Measurements from ENCODE around the gene TMEM171.

TMEM171 gene

DNA sequence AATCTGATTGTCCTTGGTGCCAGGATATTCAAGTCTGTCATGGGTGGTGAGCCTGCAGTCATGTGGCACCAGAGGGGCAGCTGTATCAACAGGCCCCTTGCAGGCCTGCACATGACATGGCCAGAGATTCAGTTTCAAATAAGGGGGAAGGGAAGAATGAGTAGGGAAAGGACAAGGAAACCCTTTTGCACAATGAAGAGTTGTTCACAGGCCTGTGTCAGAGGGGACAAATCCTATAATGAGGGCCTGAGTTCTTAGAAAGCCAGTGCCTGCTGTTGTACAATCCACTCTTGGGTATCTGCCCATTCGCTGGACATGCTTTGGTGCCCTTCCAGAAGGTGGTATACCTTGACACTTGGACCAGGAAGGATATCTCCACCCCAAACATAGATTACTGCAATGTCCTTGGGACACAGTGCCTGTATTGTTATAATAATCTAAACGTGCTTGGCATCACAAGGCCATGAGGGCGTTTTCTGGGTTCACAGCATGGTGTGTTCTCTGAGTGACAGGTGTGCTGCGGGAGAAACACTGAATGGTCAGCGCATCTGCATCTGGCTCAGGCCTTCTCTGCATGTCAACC is 1.9 kb upstream of the TMEM171 start:
- Histone ChIP-seq H3K27ac (no peak overlapping the region), H3K4me3 (no peak overlapping the region)

DNA sequence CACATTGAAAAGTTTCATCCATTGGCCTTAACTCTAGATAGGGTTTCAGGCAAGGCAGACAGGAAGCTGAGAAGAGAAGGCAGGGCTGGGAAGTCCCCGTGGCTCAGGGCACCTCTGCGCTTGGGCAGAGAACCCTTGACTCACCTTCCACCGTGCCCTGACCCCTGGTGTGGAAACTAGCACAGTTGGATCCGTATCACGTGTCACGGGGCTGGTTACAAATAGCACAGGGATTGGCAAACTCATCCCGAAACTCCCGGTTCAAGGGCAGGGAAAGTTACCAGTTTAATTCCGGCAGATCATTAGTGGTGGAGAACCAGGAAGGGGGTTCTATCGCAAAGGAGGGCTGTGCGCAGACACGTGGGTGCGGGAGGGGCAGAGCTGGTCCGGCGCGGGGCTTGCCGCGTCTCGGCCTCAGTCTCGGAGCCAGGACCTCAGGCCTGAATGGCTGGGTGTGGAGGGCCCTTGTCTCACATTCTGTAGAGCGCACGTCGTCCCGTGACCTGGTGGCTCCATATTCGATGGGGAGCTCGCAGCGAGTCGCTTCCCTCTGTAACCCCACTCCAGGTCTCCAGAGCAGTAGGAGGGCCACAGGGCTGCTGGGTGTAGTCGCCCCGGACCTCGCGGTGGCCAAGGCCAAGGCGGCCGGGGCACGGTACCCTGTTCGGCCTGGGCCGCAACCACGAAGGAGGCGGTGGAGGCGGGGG is 771 bp upstream of the TMEM171 start:
- H3K27ac ChIP-seq = peak overlapping the region in 9 of 21 experiments; percentile 4 to 63 (median 41)
- peak overlapping the region; percentile 40 to 55 (median 43) for H3K4me3 ChIP-seq

DNA sequence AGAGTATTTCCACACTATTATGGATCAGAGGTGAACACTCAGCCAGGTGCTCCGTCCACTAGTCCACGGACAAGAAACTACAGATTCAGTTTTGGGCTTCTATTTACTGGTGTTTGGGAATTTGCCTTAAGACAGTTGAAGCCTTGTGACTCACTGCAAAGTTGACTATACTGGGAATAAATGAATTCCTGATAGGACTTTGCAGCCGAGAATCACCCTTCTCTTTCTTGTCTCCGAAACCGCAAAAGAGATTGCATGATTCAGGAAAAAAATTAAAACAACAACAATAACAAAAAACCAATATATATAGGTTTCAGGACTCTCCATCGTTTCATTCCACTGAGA is 716 bp downstream of the TMEM171 start:
- Histone ChIP-seq H3K27ac (no peak overlapping the region), H3K4me3 (peak overlapping the region; percentile 40 to 55 (median 43))

DNA sequence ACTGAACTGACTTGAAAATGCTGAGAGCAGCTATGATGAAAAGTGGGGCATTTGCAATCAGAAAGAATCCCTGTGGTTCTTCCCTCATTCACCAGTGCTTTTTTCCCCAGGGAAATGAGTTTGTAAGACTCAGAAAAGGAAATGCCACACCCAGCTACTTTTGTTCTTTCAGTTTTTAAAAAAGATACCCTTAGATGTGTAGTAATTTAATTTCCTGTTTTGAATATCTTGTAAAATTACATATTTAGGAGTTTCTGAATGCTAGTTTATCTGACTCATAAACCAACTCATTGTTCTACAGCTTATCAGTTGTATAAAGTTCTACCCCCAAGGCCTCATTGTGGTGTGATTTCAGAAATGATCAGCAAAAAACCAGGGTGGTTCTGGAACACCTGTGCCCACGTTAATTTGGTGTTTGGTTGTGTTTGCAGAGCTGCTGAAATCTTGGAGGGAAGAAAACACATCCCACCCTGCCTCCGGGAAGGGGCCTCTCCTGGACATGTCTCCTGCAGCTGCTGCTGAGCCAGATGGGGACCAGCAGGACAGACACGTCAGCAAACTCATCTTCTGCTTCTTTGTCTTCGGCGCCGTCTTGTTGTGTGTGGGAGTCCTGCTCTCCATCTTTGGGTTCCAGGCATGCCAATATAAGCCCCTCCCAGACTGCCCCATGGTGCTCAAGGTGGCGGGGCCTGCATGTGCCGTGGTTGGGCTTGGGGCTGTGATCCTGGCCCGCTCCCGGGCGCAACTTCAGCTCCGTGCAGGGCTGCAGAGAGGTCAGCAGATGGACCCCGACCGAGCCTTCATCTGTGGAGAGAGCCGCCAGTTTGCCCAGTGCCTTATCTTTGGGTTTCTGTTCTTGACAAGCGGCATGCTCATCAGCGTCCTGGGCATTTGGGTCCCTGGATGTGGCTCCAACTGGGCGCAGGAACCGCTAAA is 2.8 kb downstream of the TMEM171 start:
- H3K27ac ChIP-seq = no peak overlapping the region
- H3K4me3 ChIP-seq = no peak overlapping the region

DNA sequence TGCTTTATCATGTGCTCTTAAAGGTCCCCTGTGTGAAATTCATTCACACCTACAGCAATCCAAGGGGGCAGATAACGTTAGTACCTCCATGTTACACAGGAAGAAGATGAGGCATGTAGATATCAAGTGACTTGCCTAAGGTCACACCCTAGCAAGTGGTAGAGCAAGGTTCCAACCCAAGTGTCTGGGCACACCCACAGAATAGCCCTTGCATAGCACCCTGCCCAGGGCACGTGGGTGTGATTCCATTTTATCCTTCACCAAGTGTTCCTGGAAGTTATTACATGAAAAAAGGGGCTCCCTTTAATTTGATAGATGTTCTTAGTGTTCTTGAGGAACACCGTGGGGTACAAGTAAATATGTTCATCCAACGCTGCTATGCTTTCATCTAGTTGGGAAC is 4.9 kb downstream of the TMEM171 start:
- Histone ChIP-seq H3K27ac (no peak overlapping the region), H3K4me3 (no peak overlapping the region)

DNA sequence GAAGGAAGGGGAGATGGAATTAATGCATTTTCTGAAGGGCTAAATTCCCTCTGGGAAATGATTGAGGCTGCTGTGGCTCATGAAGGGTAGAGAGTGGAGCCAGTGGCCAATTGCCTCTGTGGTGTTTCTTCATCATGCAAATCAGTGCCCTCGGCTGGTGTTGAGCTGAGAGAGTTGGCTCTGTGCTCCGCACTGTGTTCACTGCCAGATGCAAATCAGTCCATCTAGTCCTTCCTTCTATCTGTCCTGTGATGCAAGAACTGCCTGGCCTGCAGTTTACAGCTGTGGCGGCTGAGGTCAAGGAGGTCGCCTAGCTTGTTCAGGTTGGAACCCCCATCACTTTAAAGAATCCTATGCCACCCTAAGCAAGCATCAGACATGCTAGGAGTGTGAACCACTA is 6.0 kb downstream of the TMEM171 start:
- no peak overlapping the region for H3K27ac ChIP-seq
- H3K4me3 ChIP-seq = no peak overlapping the region

DNA sequence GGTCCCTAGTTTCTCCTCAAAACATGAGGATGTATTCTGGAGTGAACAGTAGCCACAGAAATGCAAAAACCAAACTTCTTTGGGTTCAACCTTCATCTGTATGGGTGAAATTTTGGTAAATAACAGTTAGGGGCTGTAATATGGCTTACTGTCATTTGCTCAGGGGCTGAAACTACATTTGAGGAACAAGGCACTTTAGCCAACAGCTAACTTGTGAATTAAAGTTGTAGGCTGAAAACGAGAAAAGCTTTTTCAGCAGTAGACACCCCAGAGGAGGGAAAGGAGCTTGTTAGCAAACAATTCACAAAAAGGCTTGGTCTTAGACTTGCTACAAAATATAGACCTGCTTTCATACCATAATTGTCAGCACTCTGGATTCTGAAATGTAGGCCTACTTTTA is 6.6 kb downstream of the TMEM171 start:
- Histone ChIP-seq H3K27ac (no peak overlapping the region), H3K4me3 (no peak overlapping the region)

DNA sequence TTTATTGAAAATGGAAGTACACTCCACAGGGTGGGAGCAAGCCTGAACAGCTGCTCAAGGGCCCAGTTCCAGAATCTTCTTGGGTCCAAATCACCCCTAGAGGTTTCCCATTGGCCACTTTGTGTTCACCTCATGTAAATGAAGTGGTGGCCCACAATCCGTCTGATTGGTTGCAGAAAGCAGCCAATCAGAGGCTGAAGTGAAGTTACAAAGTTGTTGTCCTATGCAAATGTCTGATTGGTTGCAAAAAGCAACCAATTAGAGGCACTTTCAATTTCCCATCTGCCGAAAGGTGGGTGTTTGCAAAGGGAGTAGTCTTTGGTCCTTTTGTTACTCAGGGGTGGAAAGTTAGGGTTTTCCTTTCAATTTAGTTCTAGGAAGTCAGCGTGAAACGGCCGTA is 8.8 kb downstream of the TMEM171 start:
- Histone ChIP-seq H3K27ac (no peak overlapping the region), H3K4me3 (no peak overlapping the region)

DNA sequence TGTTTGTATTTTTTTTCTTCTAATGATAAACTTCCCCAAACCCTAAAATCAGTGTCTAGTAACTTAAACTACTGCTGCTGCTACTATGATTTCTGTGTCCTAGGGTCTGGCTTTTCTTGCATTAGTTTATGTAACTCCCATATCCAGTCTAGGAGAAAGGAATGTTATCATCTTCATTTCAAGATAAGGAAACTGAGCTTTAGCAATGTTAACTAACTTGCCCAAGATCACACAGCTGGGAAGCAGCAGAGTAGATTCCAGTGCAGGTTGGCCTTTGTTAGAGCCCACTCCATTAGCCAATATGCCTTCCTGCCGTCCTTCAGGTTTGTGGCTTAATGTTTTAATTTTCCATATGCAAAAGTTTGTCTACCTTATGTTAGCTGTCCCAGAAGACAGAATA is 10.4 kb downstream of the TMEM171 start:
- Histone ChIP-seq H3K27ac (no peak overlapping the region), H3K4me3 (no peak overlapping the region)

DNA sequence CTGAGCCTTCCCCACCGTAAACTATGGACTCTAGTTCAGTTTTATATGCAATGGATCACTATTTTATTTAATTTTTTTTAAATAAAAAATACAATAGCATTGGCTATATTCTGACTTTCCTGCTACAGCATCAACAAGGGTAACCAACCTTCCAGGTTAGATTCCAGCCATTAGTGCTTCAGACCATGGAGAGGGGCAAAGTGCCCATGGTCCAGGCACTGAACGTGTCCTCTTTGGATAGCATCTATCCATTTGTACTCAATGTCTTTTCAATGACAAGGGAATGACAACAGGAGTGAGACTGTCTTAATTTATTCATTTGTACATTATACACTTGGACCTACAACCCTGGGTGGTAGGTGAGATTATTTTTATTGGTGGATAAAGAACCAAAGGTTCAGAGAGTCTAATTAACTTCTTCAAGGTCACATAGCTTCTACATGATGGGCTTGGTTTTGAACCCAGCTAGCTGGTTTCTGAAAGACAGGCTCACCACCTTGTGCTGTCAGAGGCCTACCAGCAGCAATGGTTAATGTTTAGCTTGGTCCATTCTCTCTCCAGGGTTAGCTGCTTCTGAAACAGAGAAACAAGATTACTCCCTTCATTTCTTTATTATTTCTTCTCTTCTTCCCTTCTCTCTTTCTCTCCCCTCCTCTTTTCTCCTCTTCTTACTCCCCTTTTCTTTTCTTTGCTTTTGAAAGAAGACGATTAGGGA is 11.5 kb downstream of the TMEM171 start:
- H3K27ac ChIP-seq = no peak overlapping the region
- no peak overlapping the region for H3K4me3 ChIP-seq

DNA sequence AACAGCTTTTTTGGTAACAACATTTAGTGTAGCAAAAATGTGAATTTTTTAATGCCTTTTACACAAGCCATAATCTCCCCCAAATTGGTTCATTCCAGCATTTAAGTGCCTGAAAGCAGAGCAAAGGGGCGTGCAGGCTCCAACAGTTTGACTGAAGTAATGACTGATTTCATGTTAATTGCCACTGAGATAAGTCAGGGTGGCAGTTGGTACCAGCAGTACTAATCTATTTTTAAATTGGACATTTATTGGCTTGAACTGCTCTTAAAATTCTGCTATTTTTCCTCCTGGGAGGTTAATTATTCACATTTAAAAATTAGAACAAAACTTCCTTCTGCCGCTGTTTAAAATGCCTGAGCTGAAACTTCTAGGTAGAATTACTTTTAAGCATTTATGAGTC is 12.4 kb downstream of the TMEM171 start:
- Histone ChIP-seq H3K4me3 (no peak overlapping the region), H3K27ac (no peak overlapping the region)

DNA sequence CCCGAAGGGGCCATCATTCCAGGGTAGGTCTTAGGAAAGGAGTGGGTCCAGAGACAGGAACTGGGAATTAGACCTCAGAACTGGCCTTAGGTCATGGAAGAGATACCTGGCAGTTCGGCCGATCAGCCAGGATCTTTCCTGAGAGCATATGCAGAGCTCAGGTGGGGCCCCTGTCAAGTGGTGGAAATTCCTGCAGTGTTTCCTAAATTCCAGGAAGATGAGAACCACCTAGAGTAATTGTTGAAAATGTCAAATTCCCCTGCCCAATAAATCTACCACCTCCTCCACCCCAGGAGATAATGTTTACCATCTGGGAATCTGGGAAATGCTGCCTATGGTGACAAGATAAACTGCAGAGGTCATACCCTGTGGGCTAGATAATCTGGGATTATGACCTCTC is 14.6 kb downstream of the TMEM171 start:
- Histone ChIP-seq H3K27ac (no peak overlapping the region), H3K4me3 (no peak overlapping the region)

DNA sequence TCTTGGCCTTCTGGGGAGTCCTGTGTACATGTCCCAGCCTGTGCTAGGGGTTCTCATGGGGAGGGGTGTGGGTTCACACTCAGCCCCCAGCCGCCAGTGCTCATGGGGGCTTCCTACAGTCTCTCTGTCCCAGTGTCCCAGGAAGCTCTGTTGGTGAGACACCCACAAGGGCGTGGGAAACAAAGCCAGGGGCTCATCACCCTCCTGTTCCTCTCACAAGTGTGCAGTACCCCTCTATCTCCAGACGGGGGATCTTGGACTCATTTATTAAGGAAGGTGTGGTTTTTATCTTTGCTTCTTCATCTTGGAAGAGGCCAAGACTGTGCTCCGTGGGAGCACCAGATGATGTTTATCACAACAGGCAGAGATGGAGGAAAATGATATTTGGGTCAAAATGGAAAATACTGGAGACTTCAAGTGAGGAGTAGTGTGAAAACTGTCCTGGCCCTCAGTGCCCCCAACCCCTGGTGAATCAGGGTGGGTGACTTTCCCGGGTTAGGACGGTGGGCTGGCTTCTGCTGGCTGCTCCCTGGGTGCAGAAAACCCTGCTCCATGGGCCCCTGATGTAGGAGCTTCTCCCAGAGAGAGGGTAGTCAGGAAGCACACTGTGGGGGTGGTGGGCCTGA is 15.2 kb downstream of the TMEM171 start:
- no peak overlapping the region for H3K27ac ChIP-seq
- H3K4me3 ChIP-seq = no peak overlapping the region

DNA sequence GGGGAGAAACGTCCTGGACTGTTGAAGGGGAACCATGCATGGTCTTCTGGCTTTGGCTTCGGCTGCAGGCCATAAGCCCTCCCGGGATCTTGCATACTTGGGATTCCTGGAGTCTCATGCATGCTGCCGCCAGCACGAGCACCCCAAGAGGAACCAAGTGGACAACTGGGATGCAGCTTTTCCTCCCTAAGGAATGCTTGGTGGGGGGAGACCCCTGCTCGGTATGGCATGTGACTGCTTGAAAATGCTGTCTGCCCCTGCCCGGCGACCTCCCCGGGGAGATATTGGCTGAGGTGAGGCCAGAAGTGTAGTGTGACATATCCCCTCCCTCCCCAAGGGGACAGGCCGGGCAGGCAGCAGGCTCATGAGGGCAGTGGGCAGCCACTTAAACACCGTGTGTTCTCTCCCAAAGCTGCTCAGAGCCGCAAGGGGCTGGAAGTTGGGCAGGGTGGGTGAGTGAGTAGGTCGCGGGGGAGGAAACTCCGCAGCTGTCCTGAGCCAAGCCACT is 15.7 kb downstream of the TMEM171 start:
- Histone ChIP-seq H3K27ac (no peak overlapping the region), H3K4me3 (no peak overlapping the region)

DNA sequence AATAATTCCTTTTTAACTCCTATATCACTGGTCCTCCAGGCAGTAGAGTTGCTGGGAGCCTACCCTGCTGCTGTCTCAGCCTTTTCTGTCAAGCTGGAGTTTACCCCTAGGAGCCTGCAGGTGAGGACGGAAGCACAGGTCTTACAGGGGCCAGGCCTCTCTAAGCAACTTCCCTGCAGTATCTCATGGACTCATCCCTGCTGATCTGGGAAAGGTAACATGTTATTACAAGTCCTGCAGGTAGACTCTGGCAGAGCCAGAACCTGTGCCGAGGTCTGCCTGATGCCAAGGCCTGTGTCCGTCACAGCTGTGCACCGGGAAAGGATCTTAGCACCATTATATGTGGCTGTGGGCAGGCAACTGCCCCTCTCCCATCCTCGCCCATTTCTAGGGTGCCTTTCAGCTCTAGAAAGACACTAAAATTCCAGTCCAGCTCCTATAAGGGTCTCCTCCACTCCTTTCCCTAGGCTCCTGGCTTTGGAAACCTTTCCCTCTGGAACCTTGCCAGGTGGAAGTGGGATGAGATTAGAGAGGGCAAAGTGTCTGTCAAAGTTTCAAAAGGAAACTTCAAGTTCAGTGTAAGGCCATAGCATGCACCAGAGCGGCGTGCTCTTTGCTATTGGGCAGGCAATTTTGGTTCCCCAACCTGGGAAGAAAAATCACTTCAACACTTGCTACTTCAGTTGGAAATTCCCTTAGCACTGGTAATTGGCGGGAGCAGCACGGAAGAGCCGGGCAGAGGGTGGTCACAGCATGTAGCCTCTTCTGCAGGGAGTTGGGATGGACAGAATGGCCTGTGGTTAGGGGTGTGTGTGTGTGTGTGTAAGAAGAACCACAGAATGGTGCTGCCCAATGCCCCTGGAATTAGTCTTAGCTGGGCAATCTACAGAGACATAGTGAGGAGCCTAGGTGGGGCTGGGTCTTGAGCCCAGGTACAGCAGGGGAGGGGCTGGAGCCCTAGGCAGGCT is 17.5 kb downstream of the TMEM171 start:
- no peak overlapping the region for H3K27ac ChIP-seq

DNA sequence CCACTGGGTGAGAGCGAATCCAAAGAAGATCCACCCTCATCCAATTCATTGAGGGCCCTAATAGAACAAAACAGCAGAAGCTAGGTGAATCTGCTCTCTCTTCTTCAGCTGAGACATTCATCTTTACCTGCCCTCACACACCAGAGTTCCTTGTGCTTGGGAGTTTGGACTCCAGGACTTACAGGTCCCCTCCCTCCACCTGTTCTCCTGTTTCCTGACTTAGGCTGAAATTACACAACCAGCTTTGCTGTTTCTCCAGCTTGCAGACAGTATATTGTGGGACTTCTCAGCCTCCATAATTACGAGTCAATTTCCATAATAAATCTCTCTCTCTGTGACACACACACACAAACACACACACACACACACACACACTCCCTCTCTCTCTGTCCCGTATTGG is 19.1 kb downstream of the TMEM171 start:
- no peak overlapping the region for H3K4me3 ChIP-seq

More for the DNA sequence above, 17.5 kb downstream of the TMEM171 start:
- H3K4me3 ChIP-seq = no peak overlapping the region

DNA sequence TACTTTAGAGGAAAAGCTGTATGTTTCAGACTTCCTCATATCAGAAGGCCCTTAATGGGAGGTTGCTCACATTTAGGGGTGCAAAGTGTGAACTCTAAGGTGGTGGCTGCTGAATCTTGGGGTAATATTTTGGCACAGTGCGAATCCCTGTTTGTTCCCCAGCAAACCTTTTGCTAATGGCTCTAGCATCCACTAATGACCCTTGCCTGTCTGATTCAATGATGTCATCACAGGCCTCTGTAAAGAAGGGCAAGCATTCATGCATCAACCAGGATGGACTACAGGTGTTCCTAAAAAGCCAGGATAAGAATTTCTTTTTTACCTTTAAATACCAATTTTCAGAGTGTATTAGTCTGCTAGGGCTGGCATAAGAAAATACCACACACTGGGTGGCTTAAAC is 20.4 kb downstream of the TMEM171 start:
- Histone ChIP-seq H3K27ac (no peak overlapping the region), H3K4me3 (no peak overlapping the region)

More for the DNA sequence above, 19.1 kb downstream of the TMEM171 start:
- no peak overlapping the region for H3K27ac ChIP-seq

DNA sequence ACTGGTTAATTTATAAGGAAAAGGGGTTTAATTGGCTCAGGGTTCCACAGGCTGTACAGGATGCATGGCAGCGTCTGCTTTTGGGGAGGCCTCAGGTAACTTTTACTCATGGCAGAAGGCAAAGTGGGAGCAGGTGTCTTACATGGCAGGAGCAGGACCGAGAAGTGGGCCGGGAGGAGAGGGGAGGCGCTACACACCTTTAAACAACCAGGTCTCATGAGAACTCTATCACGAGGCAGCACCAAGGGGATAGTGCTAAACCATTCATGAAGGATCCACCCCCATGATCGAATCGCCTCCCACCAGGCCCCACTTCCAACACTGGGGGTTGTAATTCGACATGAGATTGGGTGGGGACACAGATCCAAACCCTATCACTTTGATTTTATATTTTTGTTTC is 21.7 kb downstream of the TMEM171 start:
- Histone ChIP-seq H3K4me3 (no peak overlapping the region), H3K27ac (no peak overlapping the region)

Measured in skin epidermis (tissue), 12 donors.